Nephron (organoid): Measurements from ENCODE around the gene CGAS.

Experiments
- H3K27ac Mint-ChIP-seq, 3 experiments: 2 replicates each; pipeline ENCODE4 v1.8.0; 2020; ENCODE audit warnings: mixed read lengths in 3 of 3, mild to moderate bottlenecking in 2 of 3, moderate library complexity in 1 of 3
- H3K27me3 Mint-ChIP-seq: 2 replicates; pipeline ENCODE4 v1.8.0; 2021; ENCODE audit warnings: low read depth, mild to moderate bottlenecking, moderate library complexity, mixed read lengths
- H3K36me3 Mint-ChIP-seq: 2 replicates; pipeline ENCODE4 v1.8.0; 2020; ENCODE audit warnings: low read depth, mixed read lengths
- H3K4me1 Mint-ChIP-seq: 2 replicates; pipeline ENCODE4 v1.8.0; 2020; ENCODE audit warnings: mixed read lengths
- H3K4me3 Mint-ChIP-seq, 3 experiments: 2 replicates each; pipeline ENCODE4 v1.8.0; 2020; ENCODE audit warnings: mild to moderate bottlenecking in 3 of 3, mixed read lengths in 3 of 3, moderate library complexity in 2 of 3
- H3K9me3 Mint-ChIP-seq: 2 replicates; pipeline ENCODE4 v1.8.0; 2020; ENCODE audit warnings: mixed read lengths
- TF ChIP-seq, protein P1 (sequence below), 3 experiments: fragments of 200-600 bp; sonication (generic); IDR thresholded peaks; one replicate each; pipeline ENCODE4 v1.5.0; 2021; ENCODE audit warnings: antibody characterized with exemption in 3 of 3; ENCODE audit not compliant: unreplicated experiment in 3 of 3

CGAS gene

DNA sequence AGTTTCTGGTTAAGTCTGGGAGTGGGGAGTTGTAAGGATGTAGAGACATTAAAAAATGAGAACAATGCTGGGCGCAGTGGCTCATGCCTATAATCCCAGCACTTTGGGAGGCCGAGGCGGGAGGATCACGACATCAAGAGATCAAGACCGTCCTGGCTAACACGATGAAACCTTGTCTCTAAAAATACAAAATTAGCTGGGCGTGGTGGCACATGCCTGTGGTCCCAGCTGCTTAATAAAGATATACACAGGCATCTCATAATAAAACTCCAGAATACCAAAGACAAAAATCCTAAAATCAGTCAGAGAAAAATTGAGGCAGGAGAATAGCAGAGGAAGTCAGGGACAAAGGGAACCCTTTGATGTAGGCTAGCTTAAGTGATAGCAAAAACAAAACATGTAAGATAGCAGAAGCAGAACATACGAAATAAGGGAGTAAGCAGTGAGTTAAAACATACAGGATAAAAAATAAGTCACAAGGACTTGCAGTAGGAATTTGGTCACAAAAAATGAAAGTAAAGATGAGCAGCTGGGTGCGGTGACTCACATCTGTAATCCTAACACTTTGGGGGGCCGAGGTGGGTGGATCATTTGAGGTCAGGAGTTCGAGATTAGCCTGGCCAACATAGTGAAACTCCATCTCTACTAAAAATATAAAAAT is 33.9 kb downstream of the CGAS start:
- H3K9me3 Mint-ChIP-seq = no peaks in the 10 kb centered on the region
- peaks cover 7% of the 10 kb centered on the region for H3K4me1 Mint-ChIP-seq
- H3K4me3 Mint-ChIP-seq = no peak overlapping the region
- H3K27ac Mint-ChIP-seq = no peak overlapping the region
- TF ChIP-seq, protein P1, sequence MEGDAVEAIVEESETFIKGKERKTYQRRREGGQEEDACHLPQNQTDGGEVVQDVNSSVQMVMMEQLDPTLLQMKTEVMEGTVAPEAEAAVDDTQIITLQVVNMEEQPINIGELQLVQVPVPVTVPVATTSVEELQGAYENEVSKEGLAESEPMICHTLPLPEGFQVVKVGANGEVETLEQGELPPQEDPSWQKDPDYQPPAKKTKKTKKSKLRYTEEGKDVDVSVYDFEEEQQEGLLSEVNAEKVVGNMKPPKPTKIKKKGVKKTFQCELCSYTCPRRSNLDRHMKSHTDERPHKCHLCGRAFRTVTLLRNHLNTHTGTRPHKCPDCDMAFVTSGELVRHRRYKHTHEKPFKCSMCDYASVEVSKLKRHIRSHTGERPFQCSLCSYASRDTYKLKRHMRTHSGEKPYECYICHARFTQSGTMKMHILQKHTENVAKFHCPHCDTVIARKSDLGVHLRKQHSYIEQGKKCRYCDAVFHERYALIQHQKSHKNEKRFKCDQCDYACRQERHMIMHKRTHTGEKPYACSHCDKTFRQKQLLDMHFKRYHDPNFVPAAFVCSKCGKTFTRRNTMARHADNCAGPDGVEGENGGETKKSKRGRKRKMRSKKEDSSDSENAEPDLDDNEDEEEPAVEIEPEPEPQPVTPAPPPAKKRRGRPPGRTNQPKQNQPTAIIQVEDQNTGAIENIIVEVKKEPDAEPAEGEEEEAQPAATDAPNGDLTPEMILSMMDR (IDR thresholded peaks at IDR 0.05; ENCODE audit: unreplicated experiment in 3 of 3) = no peak
- H3K36me3 Mint-ChIP-seq = no peaks in the 10 kb centered on the region
- no peaks in the 10 kb centered on the region for H3K27me3 Mint-ChIP-seq

DNA sequence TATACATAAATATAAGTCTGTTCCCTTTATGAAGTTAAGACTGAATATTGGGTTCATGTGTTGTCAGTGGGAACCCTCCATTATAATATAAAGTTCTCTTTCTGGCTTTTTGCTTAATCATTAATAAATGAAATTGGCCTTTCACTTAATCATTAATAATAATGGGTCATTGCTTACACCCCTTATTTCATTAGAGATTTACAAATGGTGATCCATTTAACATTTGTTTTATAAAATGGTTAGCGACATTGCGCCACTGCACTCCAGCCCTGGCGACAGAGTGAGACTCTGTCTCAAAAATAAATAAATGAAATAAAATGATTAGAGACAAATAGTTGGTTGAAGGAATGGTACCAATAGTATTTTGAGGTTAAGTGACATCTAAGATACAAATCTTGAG is 39.0 kb downstream of the CGAS start:
- TF ChIP-seq, protein P1 (IDR thresholded peaks at IDR 0.05; ENCODE audit: unreplicated experiment in 3 of 3) = no peak
- no peaks in the 10 kb centered on the region for H3K36me3 Mint-ChIP-seq
- H3K4me1 Mint-ChIP-seq = peaks cover 2% of the 10 kb centered on the region
- no peak overlapping the region for H3K4me3 Mint-ChIP-seq
- H3K9me3 Mint-ChIP-seq = no peaks in the 10 kb centered on the region
- H3K27ac Mint-ChIP-seq = no peak overlapping the region
- H3K27me3 Mint-ChIP-seq = peaks cover under 1% of the 10 kb centered on the region

DNA sequence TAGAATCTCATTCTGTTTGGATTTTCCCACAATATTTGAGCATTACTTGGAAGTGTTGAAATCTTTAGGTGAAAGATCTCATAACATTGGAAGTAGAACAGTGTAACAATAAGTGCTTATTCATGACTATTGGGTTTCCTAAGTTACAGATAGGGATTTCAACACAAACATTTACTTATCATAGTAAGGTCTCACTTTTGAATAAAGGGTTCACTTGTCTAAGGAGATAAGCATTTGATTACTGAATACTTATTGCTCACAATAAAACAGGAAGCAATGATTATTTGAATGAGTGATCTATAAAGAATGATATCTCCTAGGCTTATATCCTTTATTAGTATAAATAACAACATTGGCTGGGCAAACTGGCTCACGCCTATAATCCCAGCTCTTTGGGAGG is 42.7 kb downstream of the CGAS start:
- H3K9me3 Mint-ChIP-seq = no peaks in the 10 kb centered on the region
- no peak overlapping the region for H3K27ac Mint-ChIP-seq
- H3K4me1 Mint-ChIP-seq = no peaks in the 10 kb centered on the region
- TF ChIP-seq, protein P1 (IDR thresholded peaks at IDR 0.05; ENCODE audit: unreplicated experiment in 3 of 3) = no peak
- H3K4me3 Mint-ChIP-seq = no peak overlapping the region
- H3K36me3 Mint-ChIP-seq = no peaks in the 10 kb centered on the region
- H3K27me3 Mint-ChIP-seq = peaks cover 5% of the 10 kb centered on the region

DNA sequence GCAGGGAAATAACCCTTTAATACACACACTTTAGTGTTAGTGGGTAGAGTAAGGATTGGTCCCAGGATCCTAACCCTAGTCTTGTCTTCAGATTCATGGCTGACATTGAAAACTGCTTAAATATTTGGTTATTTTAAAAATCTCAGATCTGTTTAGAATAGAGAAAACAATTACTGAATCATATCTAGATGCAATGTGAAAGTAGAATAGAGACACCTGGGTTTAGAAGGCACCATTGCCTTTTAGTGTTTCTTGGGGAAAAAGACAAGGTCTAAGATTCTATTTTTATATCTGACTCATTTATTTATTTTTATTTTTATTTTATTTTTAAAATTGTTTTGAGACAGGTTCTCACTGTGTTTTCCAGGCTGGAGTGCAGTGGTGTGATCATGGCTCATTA is 51.4 kb downstream of the CGAS start:
- H3K9me3 Mint-ChIP-seq = no peaks in the 10 kb centered on the region
- H3K27ac Mint-ChIP-seq = no peak overlapping the region
- no peaks in the 10 kb centered on the region for H3K36me3 Mint-ChIP-seq
- H3K27me3 Mint-ChIP-seq = no peaks in the 10 kb centered on the region
- H3K4me1 Mint-ChIP-seq = no peaks in the 10 kb centered on the region
- H3K4me3 Mint-ChIP-seq = no peak overlapping the region
- TF ChIP-seq, protein P1 (IDR thresholded peaks at IDR 0.05; ENCODE audit: unreplicated experiment in 3 of 3) = no peak

DNA sequence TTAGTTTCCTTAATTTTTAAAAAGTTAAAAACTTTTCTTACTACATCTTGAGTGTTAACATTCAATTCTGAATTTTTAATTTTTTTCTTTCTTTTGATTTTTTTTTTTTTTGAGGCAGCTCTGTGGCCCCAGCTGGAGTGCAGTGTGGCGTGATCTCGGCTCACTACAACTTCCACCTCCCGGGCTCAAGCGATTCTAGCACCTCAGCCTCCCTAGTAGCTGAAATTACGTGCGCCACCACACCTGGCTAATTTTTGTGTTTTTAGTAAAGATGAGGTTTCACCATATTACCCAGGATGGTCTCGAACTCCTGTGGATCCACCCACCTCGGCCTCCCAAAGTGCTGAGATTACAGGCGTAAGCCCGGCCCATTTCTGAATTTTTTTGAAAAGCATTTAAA is 56.2 kb downstream of the CGAS start:
- H3K9me3 Mint-ChIP-seq = no peaks in the 10 kb centered on the region
- H3K36me3 Mint-ChIP-seq = no peaks in the 10 kb centered on the region
- no peaks in the 10 kb centered on the region for H3K4me1 Mint-ChIP-seq
- no peak overlapping the region for H3K27ac Mint-ChIP-seq
- H3K27me3 Mint-ChIP-seq = peaks cover 8% of the 10 kb centered on the region
- no peak overlapping the region for H3K4me3 Mint-ChIP-seq
- TF ChIP-seq, protein P1 (IDR thresholded peaks at IDR 0.05; ENCODE audit: unreplicated experiment in 3 of 3) = no peak
